ENCODE results near the gene ASPDH. TPM values are rescaled to one million over a fixed set of nuclear protein-coding genes. Genes with fewer than 3 reads are reported as not detected.
A peak's percentile ranks its signal among the peaks of the same experiment; 100 is the strongest.

The ASPDH gene
- total RNA-seq, 1 donor from 2014 or later: not detected

- peak overlapping the region; percentile 74 for H3K27ac Mint-ChIP-seq
Observed at GRCh38 chr19:50522881-50523280, 9.2 kb upstream of the ASPDH start.

GRCh38 chr19:50520822-50521465 lies 7.2 kb upstream of the ASPDH start:
- Mint-ChIP-seq H3K27me3 (peaks cover under 1% of the 10 kb centered on the region), H3K27ac (peak overlapping the region; percentile 46), H3K36me3 (ENCODE audit: insufficient read depth) (no peaks in the 10 kb centered on the region), H3K4me3 (ENCODE audit: low read depth) (no peak overlapping the region), H3K4me1 (ENCODE audit: low read depth) (no peaks in the 10 kb centered on the region), H3K9me3 (ENCODE audit: low read depth) (no peaks in the 10 kb centered on the region)
- TF ChIP-seq CTCF (IDR thresholded peaks at IDR 0.05; ENCODE audit: unreplicated experiment): no peak
- no peak for DNase-seq (ENCODE audit: low spot score, unreplicated experiment)

More at GRCh38 chr19:50522881-50523280, 9.2 kb upstream of the ASPDH start:
- Mint-ChIP-seq H3K4me3 (ENCODE audit: low read depth) (no peak overlapping the region), H3K4me1 (ENCODE audit: low read depth) (no peaks in the 10 kb centered on the region), H3K27me3 (peaks cover 5% of the 10 kb centered on the region), H3K36me3 (ENCODE audit: insufficient read depth) (no peaks in the 10 kb centered on the region), H3K9me3 (ENCODE audit: low read depth) (no peaks in the 10 kb centered on the region)
- no peak for DNase-seq (ENCODE audit: low spot score, unreplicated experiment)
- TF ChIP-seq CTCF (IDR thresholded peaks at IDR 0.05; ENCODE audit: unreplicated experiment): no peak

GRCh38 chr19:50519006-50519575 lies 5.4 kb upstream of the ASPDH start:
- H3K27me3 Mint-ChIP-seq: no peaks in the 10 kb centered on the region
- no peak for TF ChIP-seq CTCF (IDR thresholded peaks at IDR 0.05; ENCODE audit: unreplicated experiment)
- DNase-seq (ENCODE audit: low spot score, unreplicated experiment): no peak
- H3K4me3 Mint-ChIP-seq (ENCODE audit: low read depth): no peak overlapping the region
- no peaks in the 10 kb centered on the region for H3K36me3 Mint-ChIP-seq (ENCODE audit: insufficient read depth)
- no peaks in the 10 kb centered on the region for H3K9me3 Mint-ChIP-seq (ENCODE audit: low read depth)
- H3K4me1 Mint-ChIP-seq (ENCODE audit: low read depth): no peaks in the 10 kb centered on the region
- H3K27ac Mint-ChIP-seq: no peak overlapping the region

GRCh38 chr19:50518091-50519005 lies 4.6 kb upstream of the ASPDH start:
- no peak for DNase-seq (ENCODE audit: low spot score, unreplicated experiment)
- TF ChIP-seq CTCF (IDR thresholded peaks at IDR 0.05; ENCODE audit: unreplicated experiment): no peak
- Mint-ChIP-seq H3K36me3 (ENCODE audit: insufficient read depth) (no peaks in the 10 kb centered on the region), H3K4me3 (ENCODE audit: low read depth) (no peak overlapping the region), H3K4me1 (ENCODE audit: low read depth) (no peaks in the 10 kb centered on the region), H3K27ac (no peak overlapping the region), H3K9me3 (ENCODE audit: low read depth) (no peaks in the 10 kb centered on the region), H3K27me3 (no peaks in the 10 kb centered on the region)

GRCh38 chr19:50517704-50518075 lies 4.0 kb upstream of the ASPDH start:
- no peaks in the 10 kb centered on the region for H3K27me3 Mint-ChIP-seq
- no peak for TF ChIP-seq CTCF (IDR thresholded peaks at IDR 0.05; ENCODE audit: unreplicated experiment)
- DNase-seq (ENCODE audit: low spot score, unreplicated experiment): no peak
- H3K9me3 Mint-ChIP-seq (ENCODE audit: low read depth): no peaks in the 10 kb centered on the region
- no peak overlapping the region for H3K27ac Mint-ChIP-seq
- H3K4me3 Mint-ChIP-seq (ENCODE audit: low read depth): no peak overlapping the region
- H3K4me1 Mint-ChIP-seq (ENCODE audit: low read depth): no peaks in the 10 kb centered on the region
- H3K36me3 Mint-ChIP-seq (ENCODE audit: insufficient read depth): no peaks in the 10 kb centered on the region

Measured in progenitor cell of endocrine pancreas (in vitro differentiated cells).